Left ventricle myocardium inferior (tissue), 1 donor: ENCODE measurements around the gene SORT1. TPM values are rescaled to one million over a fixed set of nuclear protein-coding genes. Genes with fewer than 3 reads are reported as not detected.
"Not testable (repeated sequence)": the region's sequence is repeated elsewhere in the genome, so short reads cannot be mapped to it uniquely, and the experiment has no call there.

ENCODE experiments used
- DNase-seq: peaks from one replicate; pipeline ENCODE4 v3.0.0-alpha.2; 2020
- H3K27ac ChIP-seq: fragments of 200-600 bp; replicated peaks from 2 replicates; pipeline ENCODE4 v1.8.0; 2021
- H3K27me3 ChIP-seq: fragments of 200-600 bp; 2 replicates; pipeline ENCODE4 v1.8.0; 2021; ENCODE audit warnings: low read depth
- H3K36me3 ChIP-seq: fragments of 200-600 bp; 2 replicates; pipeline ENCODE4 v1.8.0; 2021
- H3K4me1 ChIP-seq: fragments of 200-600 bp; 2 replicates; pipeline ENCODE4 v1.8.0; 2021
- H3K4me3 ChIP-seq: fragments of 200-600 bp; 2 replicates; pipeline ENCODE4 v1.8.0; 2021; ENCODE audit warnings: mild to moderate bottlenecking, moderate library complexity
- H3K9me3 ChIP-seq: fragments of 200-600 bp; replicated peaks from 2 replicates; pipeline ENCODE4 v1.8.0; 2021
- intact Hi-C: fragments of 100-400 bp; cut with micrococcal nuclease; formaldehyde crosslinking; loops from one replicate; pipeline ENCODE4 v1.11.0; 2022
- total RNA-seq: library from RNA; stranded (reverse); fragmentation: NEBNext Ultra II Directional; extraction: Animal tissue kit (Norgen Biotek cat#: 25700); gene quantifications from one replicate; pipeline ENCODE4 v1.2.1, GENCODE V29; 2021
- TF ChIP-seq, protein P1 (sequence below): fragments of 200-600 bp; IDR thresholded peaks from 2 replicates; pipeline ENCODE4 v1.8.0; 2021; ENCODE audit warnings: antibody characterized with exemption, mild to moderate bottlenecking, borderline replicate concordance
- donor health status: DM: no; HTN: yes; CAD: no; lungs with severe emphysema.

SORT1 gene
- total RNA-seq, 1 donor from 2014 or later: 146 TPM

DNA sequence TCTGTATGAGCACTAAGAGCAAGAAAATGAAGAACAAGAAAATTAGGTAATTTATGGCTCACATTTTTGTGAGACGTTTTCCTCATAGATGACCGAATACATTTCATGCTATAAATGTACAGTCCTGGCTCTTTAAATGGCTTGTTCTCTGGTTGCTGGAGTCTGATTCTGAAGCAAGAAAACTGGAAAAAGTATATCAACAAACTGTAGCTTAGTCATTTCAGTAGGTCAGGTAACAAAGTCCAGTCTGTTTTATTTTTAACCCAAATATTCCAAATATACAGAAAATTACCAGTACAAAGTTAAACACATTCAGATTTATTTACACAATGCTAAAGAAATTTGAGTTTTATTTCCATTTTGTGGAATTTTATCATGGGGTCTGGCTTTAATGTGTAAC lies 88.4 kb downstream of the SORT1 start:
- Histone ChIP-seq H3K36me3 (peaks cover 37% of the 10 kb centered on the region), H3K4me1 (peaks cover 45% of the 10 kb centered on the region), H3K9me3 (no peaks in the 10 kb centered on the region), H3K4me3 (no peak overlapping the region), H3K27ac (no peak overlapping the region), H3K27me3 (no peaks in the 10 kb centered on the region)
- TF ChIP-seq, protein P1, sequence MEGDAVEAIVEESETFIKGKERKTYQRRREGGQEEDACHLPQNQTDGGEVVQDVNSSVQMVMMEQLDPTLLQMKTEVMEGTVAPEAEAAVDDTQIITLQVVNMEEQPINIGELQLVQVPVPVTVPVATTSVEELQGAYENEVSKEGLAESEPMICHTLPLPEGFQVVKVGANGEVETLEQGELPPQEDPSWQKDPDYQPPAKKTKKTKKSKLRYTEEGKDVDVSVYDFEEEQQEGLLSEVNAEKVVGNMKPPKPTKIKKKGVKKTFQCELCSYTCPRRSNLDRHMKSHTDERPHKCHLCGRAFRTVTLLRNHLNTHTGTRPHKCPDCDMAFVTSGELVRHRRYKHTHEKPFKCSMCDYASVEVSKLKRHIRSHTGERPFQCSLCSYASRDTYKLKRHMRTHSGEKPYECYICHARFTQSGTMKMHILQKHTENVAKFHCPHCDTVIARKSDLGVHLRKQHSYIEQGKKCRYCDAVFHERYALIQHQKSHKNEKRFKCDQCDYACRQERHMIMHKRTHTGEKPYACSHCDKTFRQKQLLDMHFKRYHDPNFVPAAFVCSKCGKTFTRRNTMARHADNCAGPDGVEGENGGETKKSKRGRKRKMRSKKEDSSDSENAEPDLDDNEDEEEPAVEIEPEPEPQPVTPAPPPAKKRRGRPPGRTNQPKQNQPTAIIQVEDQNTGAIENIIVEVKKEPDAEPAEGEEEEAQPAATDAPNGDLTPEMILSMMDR: no peak
- intact Hi-C loops: no loop called here
- no peak for DNase-seq

DNA sequence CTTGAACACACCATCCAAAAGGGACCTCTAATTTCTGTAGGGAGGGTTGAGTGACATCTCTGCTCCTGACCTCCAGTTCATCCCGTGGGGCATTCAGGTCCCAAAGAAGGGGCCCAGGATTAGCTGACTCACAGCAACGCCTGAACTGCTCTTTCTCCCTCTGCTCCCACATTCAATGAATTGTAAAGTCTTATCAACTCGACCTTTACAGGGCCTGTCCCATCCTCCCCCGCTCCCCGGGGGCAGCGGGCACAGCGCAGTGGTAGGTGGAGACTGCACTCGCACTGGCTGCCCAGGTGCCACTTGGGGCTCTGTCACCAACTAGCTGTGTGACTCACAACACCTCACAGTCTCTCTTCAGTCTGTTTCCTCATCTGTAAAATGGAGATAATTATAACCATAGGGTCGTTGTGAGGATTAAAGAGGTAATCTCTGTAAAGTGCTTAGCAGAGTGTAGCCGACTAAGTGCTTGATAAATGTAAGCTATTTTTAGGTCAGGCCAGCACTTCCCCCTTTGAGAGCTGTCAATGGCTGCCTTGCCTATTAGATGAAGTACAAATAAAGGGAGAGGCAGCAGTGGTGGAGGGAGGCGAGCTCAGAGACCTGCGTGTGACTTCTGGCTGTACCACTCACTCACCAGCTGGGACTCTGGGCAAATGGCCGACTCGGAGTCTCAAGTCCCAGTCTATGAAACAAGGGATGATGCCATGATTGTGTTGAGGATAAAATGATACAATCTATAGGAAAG lies 90.3 kb downstream of the SORT1 start:
- TF ChIP-seq, protein P1: no peak
- H3K27me3 ChIP-seq: no peaks in the 10 kb centered on the region
- peak overlapping the region; percentile 21 for H3K4me3 ChIP-seq
- H3K4me1 ChIP-seq: peaks cover 53% of the 10 kb centered on the region
- peaks cover 20% of the 10 kb centered on the region for H3K36me3 ChIP-seq
- DNase-seq: peak; percentile 60
- peak overlapping the region; percentile 75 for H3K27ac ChIP-seq
- intact Hi-C loops: no loop called here
- no peaks in the 10 kb centered on the region for H3K9me3 ChIP-seq

DNA sequence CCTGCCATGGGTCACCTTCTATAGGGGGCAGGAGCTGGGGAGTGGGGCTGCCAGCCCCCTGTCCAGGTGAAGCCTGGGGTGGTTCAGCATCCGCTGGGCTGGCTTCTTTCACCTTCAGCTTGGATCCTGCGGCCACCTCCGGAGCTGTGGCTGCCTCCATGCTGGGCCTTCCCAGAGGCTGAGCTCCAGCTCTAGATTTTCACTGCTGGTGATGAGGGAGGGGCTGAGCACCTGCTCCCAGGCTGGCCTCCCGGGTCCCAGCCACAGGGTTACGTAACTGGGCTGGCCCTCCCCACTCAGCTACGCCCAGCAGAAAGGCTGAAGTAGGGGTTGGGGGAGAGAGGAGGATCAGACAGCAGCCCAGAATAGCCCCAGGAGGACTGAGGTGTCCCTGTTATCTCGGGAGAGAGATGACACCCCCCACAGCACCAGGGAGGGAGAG lies 90.9 kb downstream of the SORT1 start, which contains the start of gene MYBPHL:
MYBPHL (minus strand) TSS at position 180 of the 442 bp plus-strand sequence; CDS start at position 160, 20 bp downstream.
- H3K36me3 ChIP-seq: peaks cover 14% of the 10 kb centered on the region
- DNase-seq: no peak
- H3K27ac ChIP-seq: peak within 1 kb of the TSS; percentile 75
- peaks cover 53% of the 10 kb centered on the region for H3K4me1 ChIP-seq
- intact Hi-C loops: no loop called here
- peak within 1 kb of the TSS; percentile 21 for H3K4me3 ChIP-seq
- no peaks in the 10 kb centered on the region for H3K9me3 ChIP-seq
- TF ChIP-seq, protein P1: no peak
- no peaks in the 10 kb centered on the region for H3K27me3 ChIP-seq

DNA sequence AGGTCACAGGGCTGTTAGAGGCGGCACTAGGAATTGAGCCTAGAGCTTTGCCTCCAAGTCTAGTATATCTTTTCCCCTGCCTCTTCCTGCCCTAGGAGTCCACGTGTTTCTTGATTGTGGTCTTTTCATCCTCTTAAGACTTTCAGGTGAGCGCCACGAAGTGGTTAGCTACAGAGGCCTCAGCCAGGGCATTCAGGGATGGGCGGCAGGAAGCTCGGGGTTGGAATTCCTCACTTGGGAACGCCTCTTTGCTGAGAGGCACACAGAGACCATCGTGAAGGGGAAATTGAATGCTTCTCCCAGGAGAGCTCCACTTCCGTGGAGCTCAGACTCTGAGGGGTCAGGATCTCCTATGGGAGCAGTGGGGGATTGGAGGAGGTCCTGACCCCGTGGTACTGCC lies 91.7 kb downstream of the SORT1 start:
- DNase-seq, H3K9me3 ChIP-seq, intact Hi-C loops, H3K36me3 ChIP-seq, H3K27me3 ChIP-seq, H3K4me3 ChIP-seq: not testable (repeated sequence)
- H3K27ac ChIP-seq: peak overlapping the region; percentile 75
- H3K4me1 ChIP-seq: peaks cover 53% of the 10 kb centered on the region

DNA sequence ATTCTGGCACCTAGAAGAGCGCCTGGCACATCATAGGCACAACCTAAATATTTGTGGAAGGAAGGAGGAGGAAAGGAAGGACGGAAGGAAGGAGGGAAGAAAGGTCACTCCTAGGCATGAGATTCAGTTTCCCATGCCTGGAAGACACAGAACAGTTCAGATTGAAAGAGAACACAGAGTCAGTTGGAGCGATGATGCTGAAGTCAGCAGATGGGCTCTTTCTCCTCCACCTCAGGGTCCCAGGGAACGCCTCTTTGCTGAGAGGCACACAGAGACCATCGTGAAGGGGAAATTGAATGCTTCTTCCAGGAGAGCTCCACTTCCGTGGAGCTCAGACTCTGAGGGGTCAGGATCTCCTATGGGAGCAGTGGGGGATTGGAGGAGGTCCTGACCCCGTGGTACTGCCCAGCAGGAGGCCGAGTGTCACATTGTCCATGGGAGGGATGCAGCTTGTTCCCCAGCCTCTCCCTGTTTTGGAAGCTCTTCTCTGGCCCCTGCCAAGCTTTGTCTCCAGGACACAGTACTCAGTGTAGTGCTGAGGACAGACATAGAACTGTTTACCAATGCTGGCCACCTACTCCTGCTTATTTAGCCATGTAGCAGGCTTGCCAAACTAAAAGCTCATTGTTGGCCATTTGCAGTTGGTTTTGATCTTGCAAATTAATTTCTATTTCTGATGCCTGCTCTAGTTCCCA lies 93.3 kb downstream of the SORT1 start:
- H3K36me3 ChIP-seq: peaks cover 4% of the 10 kb centered on the region
- DNase-seq: peak; percentile 43
- TF ChIP-seq, protein P1: no peak
- no peaks in the 10 kb centered on the region for H3K9me3 ChIP-seq
- intact Hi-C loops: no loop called here
- H3K27ac ChIP-seq: peak overlapping the region; percentile 75
- H3K27me3 ChIP-seq: no peaks in the 10 kb centered on the region
- H3K4me3 ChIP-seq: no peak overlapping the region
- peaks cover 67% of the 10 kb centered on the region for H3K4me1 ChIP-seq

DNA sequence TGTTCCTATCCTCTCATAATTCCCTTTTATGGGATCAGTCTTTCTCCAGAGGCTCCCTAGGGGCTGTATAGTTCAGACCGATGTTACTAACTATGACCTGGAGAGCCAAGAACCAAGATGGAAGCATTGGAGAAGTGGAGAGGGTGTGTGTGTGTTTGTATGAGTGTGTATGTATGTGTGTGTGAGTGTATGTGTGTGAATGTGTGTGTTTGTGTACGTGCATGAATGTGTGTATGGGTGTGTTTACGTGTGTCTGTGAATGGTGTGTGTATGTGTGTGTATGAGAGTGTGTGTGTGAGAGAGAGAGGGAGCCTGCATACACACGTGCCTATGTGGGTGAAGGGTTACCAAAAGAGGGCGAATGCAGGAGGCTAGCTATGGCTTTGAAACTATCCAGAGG lies 95.8 kb downstream of the SORT1 start:
- no peak overlapping the region for H3K27ac ChIP-seq

More for the DNA sequence above, 95.8 kb downstream of the SORT1 start:
- H3K4me1 ChIP-seq: peaks cover 64% of the 10 kb centered on the region
- no peaks in the 10 kb centered on the region for H3K27me3 ChIP-seq
- intact Hi-C loops: no loop called here
- TF ChIP-seq, protein P1: no peak
- no peaks in the 10 kb centered on the region for H3K36me3 ChIP-seq
- no peak for DNase-seq
- no peaks in the 10 kb centered on the region for H3K9me3 ChIP-seq
- H3K4me3 ChIP-seq: no peak overlapping the region
